Subcutaneous abdominal adipose tissue (tissue), 5 donors: ENCODE measurements around the gene GLRX.
"Not testable (repeated sequence)": the region's sequence is repeated elsewhere in the genome, so short reads cannot be mapped to it uniquely, and the experiment has no call there.

Source experiments
- H3K27ac ChIP-seq: one replicate; pipeline ENCODE4 v1.7.0; 2013; ENCODE audit warnings: low read depth, mild to moderate bottlenecking, inconsistent platforms, low read length, moderate library complexity
- H3K27me3 ChIP-seq, 5 donors: one replicate each; pipeline ENCODE4 v1.7.0; 2013; ENCODE audit warnings: low read length in 5 of 5, inconsistent platforms in 1 of 5; ENCODE audit not compliant: control insufficient read depth in 5 of 5, insufficient read depth in 4 of 5
- H3K36me3 ChIP-seq, 5 donors: one replicate each; pipeline ENCODE4 v1.7.0; 2013; ENCODE audit warnings: low read length in 5 of 5; ENCODE audit not compliant: control insufficient read depth in 5 of 5, insufficient read depth in 5 of 5
- H3K4me1 ChIP-seq, 5 donors: one replicate each; pipeline ENCODE4 v1.7.0; 2013; ENCODE audit warnings: low read length in 5 of 5, mild to moderate bottlenecking in 3 of 5, moderate library complexity in 1 of 5; ENCODE audit not compliant: control insufficient read depth in 5 of 5, insufficient read depth in 5 of 5
- H3K4me3 ChIP-seq, 5 donors: one replicate each; pipeline ENCODE4 v1.7.0; 2013; ENCODE audit warnings: low read length in 5 of 5, low read depth in 1 of 5
- H3K9ac ChIP-seq, 5 donors: one replicate each; pipeline ENCODE4 v1.7.0; 2013; ENCODE audit warnings: low read length in 5 of 5, mild to moderate bottlenecking in 4 of 5, moderate library complexity in 3 of 5
- H3K9me3 ChIP-seq, 5 donors: one replicate each; pipeline ENCODE4 v1.7.0; 2013; ENCODE audit warnings: low read length in 5 of 5; ENCODE audit not compliant: control insufficient read depth in 5 of 5
- donor health status: healthy.
- donor health status: healthy.
- donor health status: healthy.
- donor health status: healthy.
- donor health status: healthy.

Gene GLRX, protein sequence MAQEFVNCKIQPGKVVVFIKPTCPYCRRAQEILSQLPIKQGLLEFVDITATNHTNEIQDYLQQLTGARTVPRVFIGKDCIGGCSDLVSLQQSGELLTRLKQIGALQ

DNA sequence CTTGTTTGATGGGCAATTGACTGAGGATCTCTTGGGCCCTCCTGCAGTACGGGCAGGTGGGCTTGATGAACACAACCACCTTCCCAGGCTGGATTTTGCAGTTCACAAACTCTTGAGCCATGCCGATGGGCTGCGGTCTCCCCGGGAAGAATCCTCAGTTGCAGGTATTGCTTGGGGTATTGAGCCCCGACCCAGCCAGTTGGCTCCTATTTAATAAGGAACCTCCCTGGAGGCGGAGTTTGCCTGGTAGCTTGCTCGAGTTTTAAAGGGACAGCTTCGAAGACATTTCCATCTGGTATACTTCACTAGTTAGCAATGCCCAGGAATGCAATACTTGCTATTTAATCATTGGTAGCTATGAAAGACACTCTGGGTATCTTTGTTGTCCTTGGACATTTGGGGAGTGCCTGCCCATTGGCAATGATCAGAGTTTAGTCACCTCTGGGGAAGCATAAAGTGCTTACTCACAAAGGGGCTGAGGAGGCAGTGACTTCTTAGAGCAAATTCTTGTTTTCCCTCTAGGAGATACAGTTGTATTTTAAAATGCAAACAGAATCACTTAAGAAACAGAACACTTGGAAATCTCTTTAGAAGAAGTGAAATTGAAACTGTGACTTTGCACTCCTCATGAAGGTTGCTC, at the start of gene GLRX:
Gene GLRX, minus strand, starts transcription at position 185 of the 640 bp plus-strand sequence. Its CDS starts 64 bp downstream, at position 121.
- Histone ChIP-seq H3K4me1 (peaks cover 20 to 71% (median 62%) of the 10 kb centered on the region in 5 donors), H3K27me3 (peaks cover 0 to 2% (median 0%) of the 10 kb centered on the region in 5 donors), H3K27ac (peak within 1 kb of the TSS; percentile 98), H3K4me3 (peak within 1 kb of the TSS; percentile 90 to 99 (median 96)), H3K9ac (peak within 1 kb of the TSS; percentile 66 to 89 (median 85)), H3K36me3 (no peaks in the 10 kb centered on the region), H3K9me3 (no peaks in the 10 kb centered on the region)

DNA sequence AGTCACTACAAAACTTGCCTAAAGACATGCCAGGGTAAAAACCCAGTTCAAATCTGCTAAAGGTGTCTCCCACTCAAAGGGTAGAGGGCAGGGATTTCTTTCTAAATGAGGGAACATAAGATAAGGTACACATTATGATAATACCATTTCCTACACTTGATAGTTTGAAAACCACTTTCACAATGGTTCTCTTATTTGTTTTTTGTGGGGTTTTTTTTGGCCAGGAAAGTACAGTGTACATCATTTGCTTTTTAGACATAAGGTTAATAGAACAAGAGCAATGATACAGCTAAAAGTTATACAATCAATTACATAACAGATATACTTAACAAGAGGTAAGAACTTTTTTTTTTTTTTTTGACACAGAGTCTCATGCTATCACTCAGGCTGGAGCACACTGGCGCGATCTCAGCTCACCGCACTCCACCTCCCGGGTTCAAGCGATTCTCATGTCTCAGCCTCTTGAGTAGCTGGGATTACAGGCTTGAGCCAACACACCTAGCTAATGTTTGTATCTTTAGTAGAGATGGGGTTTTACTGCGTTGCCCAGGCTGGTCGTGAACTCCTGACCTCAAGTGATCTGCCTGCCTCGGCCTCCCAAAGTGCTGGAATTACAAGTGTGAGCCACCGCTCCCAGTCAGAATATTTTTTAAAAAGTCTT, 48.8 kb upstream of the GLRX start:
- Histone ChIP-seq H3K27me3 (no peaks in the 10 kb centered on the region), H3K4me3 (no peak overlapping the region), H3K4me1 (peaks cover 0 to 12% (median 3%) of the 10 kb centered on the region in 5 donors), H3K36me3 (no peaks in the 10 kb centered on the region), H3K9me3 (no peaks in the 10 kb centered on the region), H3K9ac (no peak overlapping the region), H3K27ac (no peak overlapping the region)

DNA sequence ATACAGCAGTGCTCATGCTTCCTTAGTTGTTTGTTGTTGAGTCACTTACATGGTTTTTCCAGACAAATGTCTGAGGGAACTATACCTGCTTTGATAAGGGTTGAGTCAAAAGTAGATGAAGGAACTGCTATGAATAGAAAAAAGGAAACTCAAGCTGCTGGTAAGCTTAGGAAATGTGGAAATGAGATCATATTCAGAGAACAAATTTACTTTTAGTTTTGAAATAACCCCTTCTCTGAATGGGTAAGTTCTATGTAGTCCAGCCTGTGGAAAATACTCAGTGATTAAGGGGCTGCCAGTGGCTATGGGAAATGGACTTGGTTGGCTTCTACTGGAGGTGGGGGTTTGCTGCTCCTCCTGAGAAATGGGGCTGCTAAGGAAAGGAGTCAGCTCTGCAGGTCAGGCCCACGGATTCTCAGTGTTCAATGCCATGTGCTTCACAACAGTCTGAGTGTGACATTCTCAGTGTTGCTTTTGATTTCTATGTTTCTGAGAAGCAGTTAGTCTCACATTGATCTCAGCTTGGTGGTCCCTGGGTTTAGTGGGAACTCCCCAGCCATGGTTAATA, 47.7 kb upstream of the GLRX start:
- Histone ChIP-seq H3K27me3 (no peaks in the 10 kb centered on the region), H3K4me3 (no peak overlapping the region), H3K9ac (no peak overlapping the region), H3K36me3 (no peaks in the 10 kb centered on the region), H3K4me1 (peaks cover 0 to 12% (median 3%) of the 10 kb centered on the region in 5 donors), H3K27ac (no peak overlapping the region), H3K9me3 (no peaks in the 10 kb centered on the region)

DNA sequence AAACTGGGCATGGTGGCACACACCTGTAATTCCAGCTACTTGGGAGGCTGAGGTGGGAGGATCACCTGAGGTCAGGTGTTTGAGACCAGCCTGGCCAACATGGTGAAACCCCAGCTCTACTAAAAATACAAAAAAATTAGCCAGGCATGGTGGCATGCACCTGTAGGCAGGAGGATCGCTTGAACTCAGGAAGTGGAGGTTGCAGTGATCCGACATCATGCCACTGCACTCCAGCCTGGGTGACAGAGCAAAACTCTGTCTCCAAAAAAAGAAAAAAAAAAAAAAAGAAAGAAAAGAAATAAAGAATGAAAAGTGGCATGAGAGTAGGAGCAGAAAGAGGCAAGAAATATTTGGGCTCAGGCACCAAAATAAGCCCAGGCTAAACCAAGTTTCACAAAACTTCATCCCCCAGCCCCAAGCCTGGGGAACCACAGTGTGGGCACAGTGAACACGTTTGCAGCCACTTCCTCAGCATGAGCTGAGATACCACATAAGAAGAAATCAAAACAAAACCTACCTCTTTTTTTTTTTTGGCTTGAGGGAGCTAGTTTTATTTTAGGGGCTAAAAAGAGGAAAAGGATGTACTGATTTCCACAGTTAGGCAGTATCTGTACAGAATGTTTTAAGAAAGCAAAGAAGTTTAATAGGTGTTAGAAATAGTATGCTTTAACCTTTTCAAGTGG, 46.8 kb upstream of the GLRX start:
- not testable (repeated sequence) for H3K36me3 ChIP-seq, H3K27ac ChIP-seq, H3K27me3 ChIP-seq, H3K9ac ChIP-seq, H3K9me3 ChIP-seq, H3K4me3 ChIP-seq
- peaks cover 0 to 12% (median 7%) of the 10 kb centered on the region in 5 donors for H3K4me1 ChIP-seq

DNA sequence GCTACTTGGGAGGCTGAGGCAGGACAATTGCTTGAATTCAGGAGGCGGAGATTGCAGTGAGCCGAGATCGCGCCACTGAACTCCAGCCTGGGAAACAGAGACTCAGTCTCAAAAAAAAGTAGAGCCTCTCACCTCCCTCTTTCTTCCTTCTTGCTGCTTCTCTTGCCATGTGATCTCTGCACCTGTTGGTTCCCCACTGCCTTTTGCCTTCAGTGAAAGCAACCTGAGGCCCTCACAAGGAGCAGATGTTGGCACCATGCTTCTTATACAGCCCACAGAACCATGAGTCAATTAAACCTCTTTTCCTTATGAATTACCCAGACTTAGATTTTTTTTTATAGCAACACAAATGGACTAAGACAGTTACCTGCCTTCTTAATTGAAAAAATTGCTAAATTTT, 45.6 kb upstream of the GLRX start:
- no peaks in the 10 kb centered on the region for H3K36me3 ChIP-seq
- no peaks in the 10 kb centered on the region for H3K9me3 ChIP-seq
- H3K27me3 ChIP-seq: no peaks in the 10 kb centered on the region
- peaks cover 4 to 18% (median 16%) of the 10 kb centered on the region in 5 donors for H3K4me1 ChIP-seq
- H3K9ac ChIP-seq: no peak overlapping the region
- no peak overlapping the region for H3K27ac ChIP-seq
- no peak overlapping the region for H3K4me3 ChIP-seq

DNA sequence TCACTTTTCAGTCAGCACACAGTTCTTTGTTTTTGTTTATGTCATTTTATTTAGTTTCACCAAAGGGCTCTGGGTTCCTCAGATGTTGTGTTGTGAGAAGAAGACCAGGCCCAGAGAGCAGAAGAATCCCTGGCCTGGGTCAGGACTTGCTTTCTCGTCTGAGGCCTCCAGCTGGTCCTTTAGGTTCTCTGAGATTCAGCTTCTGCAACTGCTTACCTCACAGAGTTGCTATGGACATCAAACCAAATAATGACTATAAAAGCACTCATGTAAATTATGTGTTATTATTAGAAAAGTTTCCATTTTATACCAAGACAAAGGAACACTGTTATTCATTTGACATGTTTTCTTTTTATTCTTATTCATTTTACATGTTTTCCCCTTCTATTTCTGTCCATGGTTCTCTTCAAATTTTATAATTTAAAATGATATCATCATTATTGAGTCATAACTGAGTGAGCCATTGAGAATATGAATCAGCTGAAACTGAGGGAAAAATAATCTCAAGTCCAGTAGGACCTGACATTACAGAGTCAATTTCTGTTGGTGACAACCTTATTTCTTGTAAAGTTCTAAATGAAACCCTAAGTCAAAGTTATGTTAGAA, 44.0 kb upstream of the GLRX start:
- H3K4me1 ChIP-seq: peaks cover 7 to 34% (median 28%) of the 10 kb centered on the region in 5 donors
- no peak overlapping the region for H3K9ac ChIP-seq
- no peaks in the 10 kb centered on the region for H3K36me3 ChIP-seq
- H3K27me3 ChIP-seq: no peaks in the 10 kb centered on the region
- no peak overlapping the region for H3K4me3 ChIP-seq
- H3K27ac ChIP-seq: peak overlapping the region; percentile 18
- no peaks in the 10 kb centered on the region for H3K9me3 ChIP-seq

DNA sequence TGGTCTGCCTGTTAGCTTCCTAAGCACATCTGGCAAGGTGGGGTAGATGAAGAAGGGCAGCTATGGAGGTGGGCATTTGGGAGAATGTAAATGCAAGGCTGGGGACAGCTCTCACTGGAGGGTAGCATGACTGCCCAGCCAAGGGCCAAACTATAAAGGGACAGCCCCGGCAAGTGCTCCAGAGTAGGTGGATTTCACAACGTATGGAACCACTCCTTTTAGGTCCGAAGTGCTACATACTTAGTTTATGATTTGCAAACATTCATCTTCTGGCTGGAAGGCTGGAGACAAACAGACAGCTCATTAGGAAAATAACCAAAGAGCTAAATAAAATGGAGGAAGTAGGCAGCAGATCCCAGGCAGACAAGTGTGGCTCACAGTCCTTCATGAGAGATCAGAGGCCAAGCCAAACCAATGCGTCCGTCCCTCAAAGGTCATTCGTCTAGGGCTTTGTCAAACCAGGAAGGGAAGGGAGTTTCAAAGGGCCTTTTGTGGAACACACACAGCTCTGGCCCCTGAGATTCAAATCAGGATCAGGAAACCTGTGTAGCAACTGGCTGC, 42.5 kb upstream of the GLRX start:
- Histone ChIP-seq H3K9me3 (no peaks in the 10 kb centered on the region), H3K4me1 (peaks cover 13 to 41% (median 35%) of the 10 kb centered on the region in 5 donors), H3K27me3 (no peaks in the 10 kb centered on the region), H3K9ac (no peak overlapping the region), H3K27ac (no peak overlapping the region), H3K36me3 (no peaks in the 10 kb centered on the region), H3K4me3 (no peak overlapping the region)

DNA sequence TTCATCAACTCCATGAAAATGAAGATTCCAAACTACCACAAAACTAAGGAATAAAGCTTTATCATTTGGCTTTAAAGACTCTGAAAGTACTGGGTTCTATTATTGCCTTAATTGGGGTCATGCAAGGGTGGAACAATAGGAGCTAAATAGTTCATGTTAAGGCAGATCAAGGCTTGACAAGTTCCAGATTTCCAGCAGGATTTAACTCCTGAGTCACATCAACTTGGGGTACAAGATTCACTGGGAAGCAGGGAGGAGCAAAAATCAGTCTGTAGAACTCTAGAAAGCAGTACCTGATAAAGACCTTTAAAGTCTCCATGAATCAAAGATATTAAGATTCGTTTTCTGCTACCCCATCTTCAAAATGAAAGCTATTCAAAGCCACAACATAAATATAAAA, 41.9 kb upstream of the GLRX start:
- H3K9me3 ChIP-seq: no peaks in the 10 kb centered on the region
- no peaks in the 10 kb centered on the region for H3K36me3 ChIP-seq
- H3K9ac ChIP-seq: no peak overlapping the region
- H3K27me3 ChIP-seq: no peaks in the 10 kb centered on the region
- H3K4me3 ChIP-seq: no peak overlapping the region
- no peak overlapping the region for H3K27ac ChIP-seq
- H3K4me1 ChIP-seq: peaks cover 13 to 47% (median 41%) of the 10 kb centered on the region in 5 donors

DNA sequence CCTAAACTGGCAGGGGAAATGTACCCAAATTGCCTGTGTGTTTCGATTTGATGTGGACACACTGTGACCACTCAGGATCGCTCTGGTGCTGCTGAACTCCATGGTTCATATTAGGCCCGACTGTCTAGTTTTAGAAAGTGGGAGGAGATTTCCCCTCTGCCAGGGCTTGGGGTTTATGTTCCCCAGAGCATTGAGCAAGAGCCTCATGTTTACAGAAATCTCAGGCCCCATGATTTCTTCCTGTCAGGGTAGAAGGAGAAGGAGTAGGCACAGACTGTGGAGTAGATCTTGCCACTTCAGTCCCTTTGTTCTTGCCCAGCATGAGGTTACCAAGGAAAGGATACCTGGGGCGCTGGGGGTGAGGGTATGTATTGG, 40.8 kb upstream of the GLRX start:
- H3K27me3 ChIP-seq: no peaks in the 10 kb centered on the region
- H3K9ac ChIP-seq: peak overlapping the region in 4 of 5 donors; percentile 9 to 84 (median 62)
- no peaks in the 10 kb centered on the region for H3K36me3 ChIP-seq
- H3K4me3 ChIP-seq: peak overlapping the region in 3 of 5 donors; percentile 3 to 50 (median 29)
- H3K4me1 ChIP-seq: peaks cover 23 to 57% (median 48%) of the 10 kb centered on the region in 5 donors
- no peaks in the 10 kb centered on the region for H3K9me3 ChIP-seq
- H3K27ac ChIP-seq: peak overlapping the region; percentile 96
